SK-N-SH treated with all-trans-retinoic acid at 6 μM for 48 hours (cell line): ENCODE data around the gene CRHR2.

Source experiments
- ATAC-seq: fragments of 200-7000 bp; cut with Tn5 transposase; 3 replicates; pipeline ENCODE4 v1.9.1; 2020; ENCODE audit warnings: mild to moderate bottlenecking, moderate library complexity
- ARNTL ChIP-seq: fragments of 450-650 bp; formaldehyde crosslinking; IDR thresholded peaks from 2 replicates; pipeline ENCODE4 v1.5.0; 2020; ENCODE audit warnings: low read depth, mild to moderate bottlenecking, moderate library complexity, borderline replicate concordance
- CREB5 ChIP-seq: fragments of 250-450 bp; sonication (Bioruptor Pico); IDR thresholded peaks from 2 replicates; pipeline ENCODE4 v1.5.1; 2020; ENCODE audit warnings: low read depth, mild to moderate bottlenecking, moderate library complexity
- CSRNP3 ChIP-seq: fragments of 250-450 bp; sonication (Bioruptor Pico); IDR thresholded peaks from 2 replicates; pipeline ENCODE4 v1.5.1; 2021; ENCODE audit warnings: mild to moderate bottlenecking, moderate library complexity
- GLIS3 ChIP-seq: fragments of 250-450 bp; sonication (Bioruptor Pico); IDR thresholded peaks from 2 replicates; pipeline ENCODE4 v1.5.0; 2020; ENCODE audit warnings: mild to moderate bottlenecking, moderate library complexity
- OSR1 ChIP-seq: fragments of 250-450 bp; sonication (Bioruptor Pico); IDR thresholded peaks from 2 replicates; pipeline ENCODE4 v1.8.0; 2022; ENCODE audit warnings: moderate library complexity, mild to moderate bottlenecking, inconsistent platforms
- PATZ1 ChIP-seq: fragments of 250-450 bp; sonication (Bioruptor Pico); IDR thresholded peaks from 2 replicates; pipeline ENCODE4 v1.8.0; 2020; ENCODE audit warnings: mild to moderate bottlenecking, moderate library complexity, borderline replicate concordance
- PPARA ChIP-seq: fragments of 250-450 bp; sonication (Bioruptor Pico); IDR thresholded peaks from 2 replicates; pipeline ENCODE4 v1.5.0; 2020; ENCODE audit warnings: mild to moderate bottlenecking, borderline replicate concordance
- RARB ChIP-seq: fragments of 250-450 bp; sonication (Bioruptor Pico); IDR thresholded peaks from 2 replicates; pipeline ENCODE4 v1.8.0; 2021; ENCODE audit warnings: mild to moderate bottlenecking, moderate library complexity
- TCF4 ChIP-seq: fragments of 250-450 bp; sonication (Bioruptor Pico); IDR thresholded peaks from 2 replicates; pipeline ENCODE4 v1.8.0; 2021; ENCODE audit warnings: mild to moderate bottlenecking, moderate library complexity, borderline replicate concordance
- TOX ChIP-seq: fragments of 250-450 bp; sonication (Bioruptor Pico); IDR thresholded peaks from 2 replicates; pipeline ENCODE4 v1.8.0; 2021; ENCODE audit warnings: mild to moderate bottlenecking, moderate library complexity, borderline replicate concordance
- TSHZ2 ChIP-seq: fragments of 250-450 bp; sonication (Bioruptor Pico); IDR thresholded peaks from 2 replicates; pipeline ENCODE4 v1.5.0; 2020; ENCODE audit warnings: mild to moderate bottlenecking, moderate library complexity
- ZC3H10 ChIP-seq: fragments of 250-450 bp; sonication (Bioruptor Pico); IDR thresholded peaks from 2 replicates; pipeline ENCODE4 v1.5.1; 2021; ENCODE audit warnings: mild to moderate bottlenecking, moderate library complexity
- ZFP3 ChIP-seq: fragments of 250-450 bp; sonication (Bioruptor Pico); IDR thresholded peaks from 2 replicates; pipeline ENCODE4 v1.5.0; 2020; ENCODE audit warnings: mild to moderate bottlenecking, moderate library complexity
- ZFP30 ChIP-seq: fragments of 450-650 bp; formaldehyde crosslinking; IDR thresholded peaks from 2 replicates; pipeline ENCODE4 v1.5.0; 2022; ENCODE audit warnings: mild to moderate bottlenecking, moderate library complexity
- ZNF565 ChIP-seq: fragments of 450-650 bp; formaldehyde crosslinking; conservative IDR thresholded peaks from 2 replicates; pipeline ENCODE4 v1.5.0; 2020; ENCODE audit warnings: low read depth, mild to moderate bottlenecking, moderate library complexity
- ZNF8 ChIP-seq: fragments of 450-650 bp; formaldehyde crosslinking; IDR thresholded peaks from 2 replicates; pipeline ENCODE4 v1.5.0; 2020; ENCODE audit warnings: mild to moderate bottlenecking, moderate library complexity

The CRHR2 gene

GRCh38 chr7:30699706-30700495 lies 17.6 kb upstream of the CRHR2 start:
- no peak for ATAC-seq
- TF ChIP-seq PATZ1 (CRISPR knock-in tag) (no peak), TCF4 (CRISPR knock-in tag) (no peak), CSRNP3 (CRISPR knock-in tag) (no peak), TOX (CRISPR knock-in tag) (no peak), ZFP3 (CRISPR knock-in tag) (no peak), ARNTL (no peak), ZFP30 (CRISPR knock-in tag) (no peak), PPARA (CRISPR knock-in tag) (no peak)

GRCh38 chr7:30698481-30698880 lies 16.2 kb upstream of the CRHR2 start:
- no peak for TF ChIP-seq ZC3H10 (CRISPR knock-in tag)
- TF ChIP-seq ZNF565 (CRISPR knock-in tag): no peak
- TF ChIP-seq OSR1 (CRISPR knock-in tag): no peak
- TF ChIP-seq TOX (CRISPR knock-in tag): no peak
- TF ChIP-seq ARNTL: no peak
- TF ChIP-seq ZFP3 (CRISPR knock-in tag): no peak
- TF ChIP-seq CSRNP3 (CRISPR knock-in tag): no peak
- no peak for TF ChIP-seq ZNF8
- TF ChIP-seq ZFP30 (CRISPR knock-in tag): no peak
- no peak for TF ChIP-seq TSHZ2 (CRISPR knock-in tag)
- TF ChIP-seq RARB (CRISPR knock-in tag): no peak
- TF ChIP-seq GLIS3: no peak
- TF ChIP-seq CREB5 (CRISPR knock-in tag): no peak
- TF ChIP-seq PATZ1 (CRISPR knock-in tag): no peak
- no peak for TF ChIP-seq PPARA (CRISPR knock-in tag)
- TF ChIP-seq, all 23 proteins: peak for 0
- no peak for ATAC-seq
